ENCODE data around the gene DMXL1.

The DMXL1 gene, protein sequence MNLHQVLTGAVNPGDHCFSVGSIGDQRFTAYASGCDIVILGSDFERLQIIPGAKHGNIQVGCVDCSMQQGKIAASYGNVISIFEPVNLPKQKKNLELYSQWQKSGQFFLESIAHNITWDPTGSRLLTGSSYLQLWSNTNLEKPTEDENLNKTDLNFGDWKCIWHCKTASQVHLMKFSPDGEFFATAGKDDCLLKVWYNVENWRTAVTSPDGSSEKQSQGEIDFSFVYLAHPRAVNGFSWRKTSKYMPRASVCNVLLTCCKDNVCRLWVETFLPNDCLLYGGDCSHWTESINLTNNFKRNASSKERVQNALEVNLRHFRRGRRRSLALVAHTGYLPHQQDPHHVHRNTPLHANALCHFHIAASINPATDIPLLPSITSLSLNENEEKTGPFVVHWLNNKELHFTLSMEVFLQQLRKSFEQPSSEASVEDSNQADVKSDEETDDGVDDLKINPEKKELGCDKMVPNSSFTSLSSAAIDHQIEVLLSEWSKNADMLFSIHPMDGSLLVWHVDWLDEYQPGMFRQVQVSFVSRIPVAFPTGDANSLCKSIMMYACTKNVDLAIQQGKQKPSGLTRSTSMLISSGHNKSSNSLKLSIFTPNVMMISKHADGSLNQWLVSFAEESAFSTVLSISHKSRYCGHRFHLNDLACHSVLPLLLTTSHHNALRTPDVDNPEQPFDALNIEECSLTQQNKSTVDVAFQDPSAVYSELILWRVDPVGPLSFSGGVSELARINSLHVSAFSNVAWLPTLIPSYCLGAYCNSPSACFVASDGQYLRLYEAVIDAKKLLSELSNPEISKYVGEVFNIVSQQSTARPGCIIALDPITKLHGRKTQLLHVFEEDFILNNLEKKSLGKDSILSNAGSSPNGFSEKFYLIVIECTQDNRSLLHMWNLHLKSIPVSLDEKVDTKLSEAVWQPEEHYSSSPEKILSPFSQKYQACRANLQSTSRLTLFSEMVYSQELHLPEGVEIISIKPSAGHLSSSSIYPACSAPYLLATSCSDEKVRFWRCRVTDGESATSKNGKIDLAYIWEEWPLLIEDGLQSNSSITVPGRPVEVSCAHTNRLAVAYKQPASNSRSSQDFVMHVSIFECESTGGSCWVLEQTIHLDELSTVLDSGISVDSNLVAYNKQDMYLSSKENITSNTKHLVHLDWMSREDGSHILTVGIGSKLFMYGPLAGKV (N-terminal part only)

GRCh38 chr5:119070828-119071560 lies at the start of gene DMXL1:
DMXL1 (plus strand) TSS chr5:119071087; CDS start chr5:119071570, 483 bp downstream.
- peak; percentile 90 for DNase-seq

DNA sequence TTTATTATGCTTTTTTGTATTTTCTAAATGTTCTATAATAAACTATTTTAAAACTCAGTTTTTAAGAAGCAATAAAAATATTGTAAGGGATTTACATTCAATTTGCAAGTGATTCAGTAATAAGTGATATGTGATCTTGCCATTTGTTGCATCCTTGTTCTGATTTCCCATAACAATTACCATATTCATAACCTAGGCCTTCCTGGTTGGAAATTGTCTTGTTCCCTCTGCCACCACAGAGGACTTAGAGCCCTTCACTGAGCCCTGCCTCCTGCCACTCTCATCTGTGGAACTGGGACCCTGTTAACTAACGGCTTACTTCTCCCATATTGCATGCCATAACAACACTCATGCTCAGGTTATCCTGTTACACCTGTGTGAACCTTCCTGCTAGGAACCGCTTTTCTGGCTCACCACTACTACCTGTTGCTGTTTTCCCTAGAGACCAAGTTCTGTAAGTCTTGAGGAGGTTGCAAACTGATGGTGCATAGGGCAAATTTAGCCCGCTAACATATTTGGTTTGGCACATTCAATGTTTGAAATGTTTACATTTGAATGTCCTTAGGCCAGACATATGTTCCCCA lies 49.6 kb upstream of the DMXL1 start:
- DNase-seq, result no peak

- no peak for DNase-seq
Measured at GRCh38 chr5:119022017-119022745, 48.7 kb upstream of the DMXL1 start.

GRCh38 chr5:119022773-119023172 lies 48.1 kb upstream of the DMXL1 start:
- no peak for DNase-seq

DNA sequence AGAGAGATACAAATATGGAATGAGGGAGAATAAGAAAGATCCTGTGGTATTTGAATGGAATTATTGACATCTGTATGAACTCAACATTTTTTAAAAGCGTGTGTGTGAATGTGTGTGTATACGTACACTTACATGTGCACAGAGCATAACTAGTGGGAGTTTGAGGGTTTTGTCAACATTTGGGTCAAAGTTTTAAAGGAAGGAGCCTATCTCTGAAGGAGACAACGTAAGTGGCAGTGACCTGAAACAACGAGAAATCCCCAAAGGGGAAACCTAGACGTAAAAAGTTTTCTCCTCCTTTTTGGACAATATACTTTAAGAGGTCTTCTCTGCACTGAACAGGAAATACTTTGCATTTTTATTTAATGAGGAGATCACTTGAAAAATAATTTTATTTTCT lies 42.3 kb upstream of the DMXL1 start:
- no peak for DNase-seq

DNA sequence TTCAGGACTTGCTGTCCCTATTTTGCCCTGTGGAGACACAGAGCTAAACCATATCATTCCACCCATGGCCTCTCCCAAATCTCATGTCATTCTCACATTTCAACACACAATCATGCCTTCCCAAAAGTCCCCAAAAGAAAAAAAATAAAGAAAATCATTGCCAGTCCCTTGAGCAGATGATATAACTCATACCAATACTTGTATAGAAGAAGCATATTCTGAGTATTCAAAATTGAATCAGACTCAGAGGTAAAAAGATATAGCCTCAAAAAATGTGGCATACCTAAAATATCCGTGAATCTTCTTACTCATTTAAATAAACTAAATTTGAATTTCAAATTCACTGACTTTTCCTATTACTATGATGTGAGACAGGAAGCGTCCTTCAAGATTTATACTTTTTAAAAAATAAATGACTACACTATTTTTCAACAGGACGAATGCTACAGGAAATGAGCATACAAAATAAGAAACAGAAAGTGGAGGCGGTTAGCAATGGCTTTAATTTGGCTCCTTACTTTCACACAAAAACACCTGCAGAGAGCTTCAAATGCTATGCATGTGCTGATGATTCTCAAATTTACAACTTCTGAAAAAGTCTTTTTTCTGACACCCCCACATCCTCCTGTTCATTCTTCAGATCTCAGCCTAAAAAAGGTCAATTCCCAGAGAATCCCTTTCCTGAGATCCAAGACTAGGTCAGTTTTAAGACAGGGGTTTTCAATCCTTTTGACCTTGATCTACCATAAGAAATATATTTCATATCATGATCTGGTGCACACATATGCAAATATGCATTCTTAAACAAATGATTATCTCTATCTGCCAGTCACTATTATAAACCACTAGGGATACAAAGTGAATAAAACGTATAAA lies 39.6 kb upstream of the DMXL1 start:
- no peak for DNase-seq

DNA sequence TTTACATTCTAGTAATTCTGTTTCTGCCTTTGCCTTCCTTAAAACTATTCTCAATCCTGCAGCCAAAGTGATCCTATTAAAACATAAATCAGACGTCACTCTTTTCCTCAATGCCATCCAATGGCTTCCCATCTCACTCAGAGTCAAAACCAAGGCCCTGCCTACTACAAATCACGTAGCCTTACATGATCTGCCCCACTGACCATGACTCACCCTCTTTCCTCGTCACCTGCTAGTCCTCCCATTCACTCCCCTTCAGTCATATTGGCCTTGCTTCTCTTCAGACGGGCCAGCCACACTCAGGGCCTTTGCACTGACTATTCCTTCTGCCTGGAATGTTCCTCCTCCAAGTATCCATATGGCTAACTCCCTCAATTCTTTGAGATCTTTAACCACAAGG lies 39.0 kb upstream of the DMXL1 start:
- no peak for DNase-seq

DNA sequence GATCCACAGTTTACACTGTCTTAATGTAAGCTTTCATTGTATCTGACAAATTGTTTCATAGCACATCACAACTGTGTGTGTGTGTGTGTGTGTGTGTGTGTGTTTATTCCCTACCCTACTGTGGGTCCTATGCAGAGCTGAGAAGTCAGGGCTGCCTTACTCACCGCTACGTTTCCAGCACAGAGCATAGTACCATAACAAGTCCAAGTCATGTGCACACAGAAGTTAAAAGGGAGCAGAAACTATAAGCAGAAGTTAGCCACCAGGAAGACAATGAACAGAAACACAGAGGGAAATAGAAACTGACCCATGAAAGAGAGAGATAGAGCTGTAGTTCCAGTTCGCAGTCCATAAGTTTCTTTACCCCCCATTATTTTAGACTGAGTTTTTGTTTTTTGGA lies 38.2 kb upstream of the DMXL1 start:
- DNase-seq, result no peak

GRCh38 chr5:119033135-119033534 lies 37.8 kb upstream of the DMXL1 start:
- DNase-seq, result no peak

DNA sequence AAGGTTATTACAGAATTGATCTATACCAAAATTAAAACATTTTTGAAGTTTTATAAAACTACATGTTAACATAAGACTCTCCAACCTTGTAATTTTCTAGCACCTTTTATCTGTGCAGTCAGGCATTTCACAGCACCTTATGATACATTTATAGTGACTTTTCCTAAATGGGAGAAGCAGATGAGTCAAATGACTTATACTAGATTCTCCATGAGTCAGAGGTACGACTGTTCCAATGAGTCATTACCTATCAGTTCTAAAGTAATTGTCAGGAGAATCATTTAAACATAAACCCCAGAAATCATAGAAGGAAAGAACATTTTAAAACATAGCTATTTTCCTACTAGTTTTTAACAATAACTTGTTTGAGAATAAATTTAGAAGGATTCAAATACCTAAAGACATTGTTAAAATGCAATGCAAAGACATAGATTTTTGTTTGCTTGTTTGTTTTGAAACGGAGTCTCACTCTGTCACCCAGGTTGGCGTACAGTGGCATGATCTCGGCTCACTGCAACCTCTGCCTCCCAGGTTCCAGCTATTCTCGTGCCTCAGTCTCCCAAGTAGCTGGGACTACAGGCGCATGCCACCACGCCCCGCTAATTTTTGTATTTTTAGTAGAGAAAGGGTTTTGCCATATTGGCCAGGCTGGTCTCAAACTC lies 34.7 kb upstream of the DMXL1 start:
- DNase-seq, result no peak

- no peak for DNase-seq
Measured at GRCh38 chr5:119037496-119038215, 33.2 kb upstream of the DMXL1 start.

- DNase-seq, result no peak
Measured at GRCh38 chr5:119048246-119048645, 22.6 kb upstream of the DMXL1 start.

- DNase-seq, result no peak
Measured at GRCh38 chr5:119049824-119050449, 20.9 kb upstream of the DMXL1 start.

DNA sequence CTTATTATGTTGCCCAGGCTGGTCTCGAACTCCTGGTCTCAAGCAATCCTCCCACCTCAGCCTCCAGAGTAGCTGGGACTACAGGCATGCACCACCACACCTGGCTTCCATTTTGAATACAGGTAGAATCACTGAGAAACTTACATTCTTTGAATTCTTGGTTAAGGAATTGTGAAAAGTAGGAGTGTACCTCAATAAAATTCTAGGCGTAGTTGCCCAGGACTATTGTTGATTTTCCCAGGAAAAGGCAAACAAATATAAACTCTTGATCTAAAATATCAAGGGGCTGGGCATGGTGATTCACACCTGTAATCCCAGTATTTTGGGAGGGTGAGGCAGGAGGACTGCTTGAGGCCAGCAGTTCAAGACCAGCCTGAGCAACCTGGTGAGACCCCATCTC lies 16.8 kb upstream of the DMXL1 start:
- no peak for DNase-seq

DNA sequence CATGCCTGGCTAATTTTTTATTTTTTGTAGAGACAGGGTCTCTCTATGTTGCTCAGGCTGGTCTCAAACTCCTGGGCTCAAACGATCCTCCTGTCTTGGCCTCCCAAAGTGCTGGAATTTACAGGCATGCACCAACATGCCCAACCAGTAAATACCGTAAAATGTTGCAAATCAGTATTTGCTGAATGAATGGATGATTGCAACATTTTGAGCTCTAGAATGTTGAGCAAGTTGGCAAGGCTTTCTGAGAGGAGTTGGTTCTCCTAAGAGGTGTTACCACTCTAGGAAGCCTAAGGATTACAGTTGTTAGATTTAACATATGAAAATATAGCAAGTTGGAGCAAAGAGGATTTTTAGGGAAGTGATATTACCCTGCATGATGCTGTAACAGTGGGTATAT lies 15.6 kb upstream of the DMXL1 start:
- no peak for DNase-seq

DNA sequence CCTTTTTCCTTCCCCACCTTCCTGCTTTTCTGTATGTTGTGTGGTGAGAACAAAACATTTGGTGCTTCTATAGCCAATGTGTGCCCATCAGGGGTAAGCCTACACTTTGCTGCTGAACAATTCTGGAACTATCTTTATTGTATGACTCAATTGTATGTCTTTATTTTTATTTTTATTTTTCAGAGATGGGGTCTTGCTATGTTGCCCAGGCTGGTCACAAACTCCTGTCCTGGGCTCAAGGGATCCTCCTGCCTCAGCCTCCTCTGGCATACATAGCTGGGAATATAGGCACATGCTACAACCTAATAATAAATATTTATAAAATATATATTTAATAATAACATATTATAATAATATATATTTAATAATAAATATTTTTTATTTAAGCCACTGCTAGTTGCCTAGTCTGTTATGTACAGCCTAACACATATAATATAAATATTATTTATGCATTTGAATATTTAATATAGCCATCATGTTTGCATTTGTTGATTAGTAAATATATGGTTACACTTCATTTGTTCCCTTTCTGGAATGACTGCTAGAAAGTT lies 11.8 kb upstream of the DMXL1 start:
- no peak for DNase-seq

DNA sequence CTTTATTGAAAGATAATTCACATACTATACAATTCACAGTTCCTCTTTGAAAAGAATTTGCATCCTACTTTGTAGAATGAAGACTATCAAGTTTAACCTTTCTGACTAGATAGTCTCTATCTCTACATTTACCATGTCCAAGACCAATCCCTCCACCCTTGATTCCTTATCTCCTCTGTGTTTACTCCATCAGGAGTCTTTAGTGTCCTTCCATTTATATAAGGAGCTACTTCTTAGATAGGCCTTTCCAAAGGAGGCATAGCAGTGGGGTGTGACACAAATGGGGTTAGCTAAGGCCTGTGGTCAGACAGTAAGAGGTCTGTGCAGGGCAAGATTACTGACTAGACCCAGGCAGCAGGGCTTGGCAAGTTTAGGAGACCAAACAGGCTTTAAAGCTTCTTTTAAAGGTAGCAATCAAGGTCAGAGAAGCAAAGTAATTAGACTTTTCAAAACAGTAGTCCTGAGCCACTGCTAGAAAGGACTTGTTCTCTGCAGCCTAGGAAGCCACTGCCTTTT lies 11.1 kb upstream of the DMXL1 start:
- DNase-seq, result no peak
